HG03103 (cell line): ENCODE results near the gene EMC1.
"Not testable (repeated sequence)": the region's sequence is repeated elsewhere in the genome, so short reads cannot be mapped to it uniquely, and the experiment has no call there.

Source experiments
- ATAC-seq: cut with Tn5 transposase; IDR thresholded peaks from one replicate; pipeline ENCODE4 v1.9.1; 2021; ENCODE audit warnings: low read depth; ENCODE audit not compliant: unreplicated experiment

Gene EMC1

GRCh38 chr1:19262047-19262446 is 10.7 kb upstream of the EMC1 start:
- no peak for ATAC-seq

- ATAC-seq = no peak
These were observed 9.2 kb upstream of the EMC1 start for GRCh38 chr1:19260211-19261138.

GRCh38 chr1:19258353-19258752 is 7.0 kb upstream of the EMC1 start:
- no peak for ATAC-seq

- no peak for ATAC-seq
These were observed 6.0 kb upstream of the EMC1 start for GRCh38 chr1:19257178-19257914.

- ATAC-seq = not testable (repeated sequence)
These were observed 5.0 kb upstream of the EMC1 start for GRCh38 chr1:19256301-19256700.

GRCh38 chr1:19255288-19255687 is 4.0 kb upstream of the EMC1 start:
- ATAC-seq = no peak

DNA sequence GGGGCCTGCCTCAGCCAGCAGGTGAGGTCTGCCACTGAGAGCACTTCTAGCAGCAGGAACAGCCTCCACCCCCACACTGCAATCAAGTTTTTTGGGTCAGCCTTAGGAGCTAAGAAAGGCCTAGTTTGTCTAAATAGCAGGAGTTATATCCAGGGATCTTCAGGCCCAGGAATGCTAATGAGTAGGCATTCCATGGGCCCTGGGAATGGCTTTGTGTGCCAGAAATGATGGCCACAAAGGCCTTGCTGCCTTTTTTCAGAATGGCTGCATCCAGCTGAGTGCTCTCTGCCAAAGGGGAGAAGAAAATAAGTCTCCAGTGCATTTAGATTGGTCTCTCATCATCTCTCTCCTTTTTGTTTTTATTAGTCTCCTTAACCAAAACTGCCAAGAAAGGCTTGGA is 3.1 kb upstream of the EMC1 start:
- ATAC-seq = no peak

- no peak for ATAC-seq
These were observed 557 bp downstream of the EMC1 start for GRCh38 chr1:19250629-19251304.

DNA sequence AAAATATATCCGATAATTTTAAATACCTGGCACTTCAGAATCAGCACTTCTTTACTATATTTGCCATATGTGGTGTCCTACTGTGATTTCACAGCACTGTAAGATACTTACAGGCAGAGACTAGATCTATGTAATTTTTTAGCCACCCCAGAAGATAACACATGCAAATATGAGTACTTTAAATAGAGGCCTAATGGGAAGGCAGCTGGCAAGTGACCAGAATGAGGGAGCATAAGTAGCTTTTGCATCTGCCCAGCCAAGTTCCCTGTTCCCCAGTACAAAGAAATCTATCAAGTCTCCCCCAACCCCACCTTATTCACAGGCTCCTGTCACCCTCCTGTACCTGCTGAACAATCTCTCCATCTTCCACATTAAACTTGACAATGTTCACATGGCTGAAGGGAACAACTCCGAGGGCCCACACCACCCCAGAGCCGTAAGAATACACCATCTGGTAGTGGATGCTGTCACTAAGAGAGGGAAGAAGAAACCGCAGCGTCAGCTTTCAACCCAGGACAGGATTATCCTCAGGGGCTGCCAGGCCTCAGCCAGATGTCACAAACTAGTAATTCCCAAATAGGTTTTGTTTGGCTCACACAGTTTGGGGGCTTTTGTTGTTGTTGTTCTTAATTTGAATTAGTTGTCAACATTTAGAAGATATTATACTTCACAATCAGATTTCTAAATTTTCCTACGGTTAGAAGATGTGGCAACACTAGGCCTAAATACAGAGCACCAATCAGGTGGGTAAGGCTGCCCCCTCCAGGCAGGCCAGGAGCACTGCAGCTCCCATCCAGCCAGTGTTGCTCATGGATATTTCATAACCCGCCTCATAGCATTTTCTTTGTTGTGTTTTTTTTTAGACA is 10.4 kb downstream of the EMC1 start:
- no peak for ATAC-seq

GRCh38 chr1:19239876-19240275 is 11.4 kb downstream of the EMC1 start:
- no peak for ATAC-seq

DNA sequence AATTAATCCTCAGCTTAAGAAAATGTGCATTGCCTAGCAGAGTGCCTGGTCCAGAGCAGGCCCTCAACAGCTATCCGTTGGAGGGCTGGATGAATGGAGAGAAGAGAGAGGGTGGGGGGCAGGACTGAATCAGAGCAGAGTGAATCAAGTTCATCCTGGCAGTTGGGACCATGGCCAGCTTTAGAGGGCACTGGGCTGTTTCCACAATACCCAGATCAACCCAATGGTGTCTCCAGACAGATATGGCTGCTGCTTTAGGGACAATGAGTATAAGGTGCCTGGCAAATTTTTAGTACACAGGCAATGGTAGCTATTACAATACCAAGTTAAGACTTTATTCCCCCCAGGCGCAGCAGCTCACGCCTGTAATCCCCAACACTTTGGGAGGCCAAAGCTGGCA is 17.1 kb downstream of the EMC1 start:
- no peak for ATAC-seq

DNA sequence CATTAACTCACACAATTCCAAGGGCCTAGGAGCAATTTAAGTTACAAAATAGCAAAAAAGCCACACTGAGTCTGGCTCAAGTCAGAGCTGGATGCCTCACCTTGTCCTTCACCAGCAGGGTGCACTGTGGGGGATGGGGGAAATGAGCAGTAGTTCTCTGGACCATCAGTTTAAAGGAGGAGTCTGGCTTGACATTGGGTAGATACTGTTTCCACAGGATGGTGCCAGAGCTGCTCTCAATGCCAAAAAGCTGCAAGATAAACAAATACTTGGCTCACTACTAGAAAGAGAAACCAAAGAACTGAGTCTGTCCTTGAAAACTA is 18.8 kb downstream of the EMC1 start:
- no peak for ATAC-seq

DNA sequence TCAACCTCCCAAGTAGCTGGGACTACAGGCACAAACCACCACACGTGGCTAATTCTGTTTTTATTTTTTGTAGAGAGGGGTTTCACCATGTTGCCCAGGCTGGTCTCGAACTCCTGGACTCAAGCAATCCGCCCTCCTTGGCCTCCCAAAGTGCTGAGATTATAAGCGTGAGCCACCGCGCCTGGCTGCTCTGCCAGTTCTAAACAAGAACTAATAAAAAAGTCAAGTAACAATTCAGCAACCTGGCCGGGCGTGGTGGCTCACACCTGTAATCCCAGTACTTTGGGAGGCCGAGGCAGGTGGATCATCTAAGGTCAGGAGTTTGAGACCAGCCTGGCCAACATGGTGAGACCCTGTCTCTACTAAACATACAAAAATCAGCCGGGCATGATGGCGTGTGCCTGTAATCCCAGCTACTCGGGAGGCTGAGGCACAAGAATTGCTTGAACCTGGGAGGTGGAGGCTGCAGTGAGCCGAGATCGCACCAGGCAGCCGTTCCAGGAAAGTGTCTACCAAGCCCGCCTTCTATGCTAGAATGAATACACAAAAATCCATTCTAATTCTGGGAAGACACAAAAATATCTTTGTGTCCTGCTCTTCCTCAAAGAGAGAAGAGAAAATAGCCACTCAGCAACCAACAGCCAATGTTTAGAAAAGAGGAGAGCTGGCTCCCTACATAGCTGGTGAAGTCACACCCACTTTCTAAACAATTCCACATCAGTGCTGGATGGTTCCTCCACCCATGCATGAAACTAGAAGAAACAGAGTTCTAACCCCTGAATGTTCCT is 19.4 kb downstream of the EMC1 start:
- ATAC-seq = not testable (repeated sequence)

DNA sequence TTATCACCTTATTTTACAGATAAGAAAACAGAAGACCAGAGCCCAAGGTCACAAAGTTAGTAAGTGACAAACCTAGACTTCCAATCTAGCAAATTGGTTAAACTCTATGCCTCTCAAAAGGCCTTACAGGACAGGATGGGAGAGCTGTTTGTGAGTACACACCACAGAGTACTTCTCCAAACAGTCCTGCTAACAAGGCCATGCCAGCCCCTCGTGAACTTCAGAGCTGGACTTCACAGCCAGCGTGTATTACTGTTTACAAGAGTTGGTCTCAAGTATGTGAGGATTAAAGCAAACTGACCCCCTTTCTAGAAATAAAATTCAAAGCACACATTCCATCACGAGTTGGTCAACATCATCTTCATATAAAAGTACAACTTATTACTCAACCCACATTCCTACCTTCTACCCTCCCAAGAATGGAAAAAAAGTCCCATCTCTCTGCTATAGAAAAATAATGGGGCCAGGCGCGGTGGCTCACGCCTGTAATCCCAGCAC is 21.4 kb downstream of the EMC1 start:
- no peak for ATAC-seq

DNA sequence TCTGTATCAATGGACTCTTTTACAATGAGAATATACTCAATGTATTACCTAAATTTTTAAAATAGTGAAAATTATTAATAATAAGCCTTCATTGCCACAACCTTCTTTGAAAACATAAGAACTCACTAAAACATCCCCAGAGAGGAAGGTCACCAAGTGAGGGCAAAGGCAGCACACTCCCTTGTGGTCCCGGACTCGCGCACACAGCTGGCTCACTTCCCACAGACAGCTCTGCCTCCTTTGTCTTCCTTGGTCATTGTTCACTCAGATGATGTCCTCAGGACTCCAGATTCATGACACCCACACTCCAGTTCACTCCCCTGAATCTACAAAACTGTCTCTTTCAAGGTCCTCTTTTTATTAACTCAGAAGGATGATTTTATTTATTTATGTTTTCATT is 22.1 kb downstream of the EMC1 start:
- no peak for ATAC-seq

GRCh38 chr1:19222979-19223824 is 28.1 kb downstream of the EMC1 start:
- ATAC-seq = no peak

DNA sequence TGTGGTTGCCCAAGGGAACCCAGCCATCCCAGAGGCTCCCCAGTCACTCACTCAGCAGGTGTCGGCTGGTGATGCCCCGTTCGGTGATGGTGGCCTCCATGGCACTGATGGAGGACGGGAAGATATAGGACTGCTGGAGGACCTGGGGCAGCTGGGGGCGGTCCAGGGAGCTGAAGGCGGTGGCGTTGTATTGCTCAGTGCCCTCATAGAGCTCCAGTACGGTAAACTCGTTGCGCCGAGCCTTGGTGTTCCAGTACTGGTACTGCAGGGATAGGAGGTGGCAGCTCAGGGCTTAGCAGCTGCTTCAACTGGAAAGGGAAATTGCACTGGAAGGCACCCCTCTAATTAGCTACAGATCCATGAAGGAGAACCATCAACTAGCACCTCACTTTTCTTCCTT is 28.8 kb downstream of the EMC1 start:
- no peak for ATAC-seq

- no peak for ATAC-seq
These were observed 30.3 kb downstream of the EMC1 start for GRCh38 chr1:19220991-19221390.
